Ishikawa (cell line): ENCODE results near the gene THOP1.

ENCODE experiments used
- CEBPB ChIP-seq: IDR thresholded peaks from 2 replicates; pipeline ENCODE4 v1.6.1; 2012
- CREB1 ChIP-seq: IDR thresholded peaks from 2 replicates; pipeline ENCODE4 v1.6.1; 2012; ENCODE audit warnings: low read depth
- EGR1 ChIP-seq: IDR thresholded peaks from 2 replicates; pipeline ENCODE4 v1.6.1; 2012
- EP300 ChIP-seq: IDR thresholded peaks from 2 replicates; pipeline ENCODE4 v1.6.1; 2012; ENCODE audit warnings: borderline replicate concordance
- FOXM1 ChIP-seq: IDR thresholded peaks from 2 replicates; pipeline ENCODE4 v1.6.1; 2012; ENCODE audit warnings: low read depth, borderline replicate concordance
- TAF1 ChIP-seq: IDR thresholded peaks from 2 replicates; pipeline ENCODE4 v1.6.1; 2012; ENCODE audit warnings: low read depth, mild to moderate bottlenecking
- TCF12 ChIP-seq: IDR thresholded peaks from 2 replicates; pipeline ENCODE4 v1.6.1; 2012; ENCODE audit warnings: low read depth
- ZBTB7A ChIP-seq: IDR thresholded peaks from 2 replicates; pipeline ENCODE4 v1.6.1; 2012; ENCODE audit warnings: low read depth
- TF ChIP-seq, protein P1 (sequence below): IDR thresholded peaks from 2 replicates; pipeline ENCODE4 v1.6.1; 2012
- TF ChIP-seq, protein P2 (sequence below): IDR thresholded peaks from 2 replicates; pipeline ENCODE4 v1.6.1; 2012

DNA sequence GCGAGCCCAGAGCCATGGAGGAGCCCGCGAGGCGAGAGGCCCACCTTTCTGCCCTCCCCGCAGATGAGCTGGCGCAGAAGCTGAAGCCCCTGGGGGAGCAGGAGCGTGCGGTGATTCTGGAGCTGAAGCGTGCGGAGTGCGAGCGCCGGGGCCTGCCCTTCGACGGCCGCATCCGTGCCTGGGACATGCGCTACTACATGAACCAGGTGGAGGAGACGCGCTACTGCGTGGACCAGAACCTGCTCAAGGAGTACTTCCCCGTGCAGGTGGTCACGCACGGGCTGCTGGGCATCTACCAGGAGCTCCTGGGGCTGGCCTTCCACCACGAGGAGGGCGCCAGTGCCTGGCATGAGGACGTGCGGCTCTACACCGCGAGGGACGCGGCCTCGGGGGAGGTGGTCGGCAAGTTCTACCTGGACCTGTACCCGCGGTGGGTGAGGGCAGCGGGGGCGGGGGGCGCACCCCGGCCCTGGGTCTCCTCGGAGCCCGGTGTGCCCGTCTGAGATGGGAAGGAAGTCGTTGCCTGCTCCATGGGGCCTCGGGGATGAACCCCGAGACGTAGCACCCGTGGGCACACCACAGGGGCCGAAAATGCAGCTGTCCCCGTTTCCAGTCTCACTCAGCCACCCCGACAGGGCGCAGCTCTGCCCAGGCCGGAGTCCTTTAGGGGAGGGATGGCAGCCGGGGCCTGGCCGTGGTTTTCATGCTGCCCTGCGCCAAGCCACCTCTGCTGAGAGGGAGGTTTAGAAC is 22.3 kb downstream of the THOP1 start:
- TF ChIP-seq EP300, result no peak
- no peak for TF ChIP-seq FOXM1
- no peak for TF ChIP-seq CREB1
- TF ChIP-seq CEBPB, result no peak
- no peak for TF ChIP-seq ZBTB7A
- TF ChIP-seq, protein P1, sequence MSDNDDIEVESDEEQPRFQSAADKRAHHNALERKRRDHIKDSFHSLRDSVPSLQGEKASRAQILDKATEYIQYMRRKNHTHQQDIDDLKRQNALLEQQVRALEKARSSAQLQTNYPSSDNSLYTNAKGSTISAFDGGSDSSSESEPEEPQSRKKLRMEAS, result no peak
- TF ChIP-seq, protein P2, sequence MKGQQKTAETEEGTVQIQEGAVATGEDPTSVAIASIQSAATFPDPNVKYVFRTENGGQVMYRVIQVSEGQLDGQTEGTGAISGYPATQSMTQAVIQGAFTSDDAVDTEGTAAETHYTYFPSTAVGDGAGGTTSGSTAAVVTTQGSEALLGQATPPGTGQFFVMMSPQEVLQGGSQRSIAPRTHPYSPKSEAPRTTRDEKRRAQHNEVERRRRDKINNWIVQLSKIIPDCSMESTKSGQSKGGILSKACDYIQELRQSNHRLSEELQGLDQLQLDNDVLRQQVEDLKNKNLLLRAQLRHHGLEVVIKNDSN, result no peak
- no peak for TF ChIP-seq EGR1
- no peak for TF ChIP-seq TCF12
- TF ChIP-seq TAF1, result no peak
